Neutrophil (primary cell): ENCODE data around the gene NPR1.
"Not testable (repeated sequence)": the region's sequence is repeated elsewhere in the genome, so short reads cannot be mapped to it uniquely, and the experiment has no call there.

Source experiments
- H3K27ac ChIP-seq: fragments of 200-600 bp; sonication (generic); 2 replicates; pipeline ENCODE4 v1.5.1; 2016; ENCODE audit warnings: mild to moderate bottlenecking, moderate library complexity
- H3K27me3 ChIP-seq: fragments of 200-600 bp; sonication (generic); 2 replicates; pipeline ENCODE4 v1.6.0; 2016; ENCODE audit warnings: mild to moderate bottlenecking
- H3K36me3 ChIP-seq: fragments of 200-600 bp; sonication (generic); 2 replicates; pipeline ENCODE4 v1.5.1; 2017
- H3K4me1 ChIP-seq, 2 experiments: fragments of 200-600 bp in 1 of 2; sonication (generic) in 1 of 2; 1 replicate in 1 of 2; 2 replicates in 1 of 2; pipeline versions ENCODE4 v1.5.1 to v1.6.1; 2013 to 2016; ENCODE audit warnings: low read depth in 1 of 2, low read length in 1 of 2, mild to moderate bottlenecking in 1 of 2, moderate library complexity in 1 of 2; ENCODE audit not compliant: control insufficient read depth in 1 of 2, insufficient read depth in 1 of 2
- H3K4me3 ChIP-seq, 2 experiments: fragments of 200-600 bp in 1 of 2; sonication (generic) in 1 of 2; 1 replicate in 1 of 2; 2 replicates in 1 of 2; pipeline ENCODE4 v1.5.1; 2013 to 2016; ENCODE audit warnings: low read depth in 1 of 2, low read length in 1 of 2, mild to moderate bottlenecking in 1 of 2, moderate library complexity in 1 of 2
- H3K9me3 ChIP-seq: fragments of 200-600 bp; sonication (generic); 2 replicates; pipeline ENCODE4 v1.5.1; 2016
- TF ChIP-seq, protein P1 (sequence below): fragments of 200-600 bp; sonication (generic); IDR thresholded peaks from 2 replicates; pipeline ENCODE4 v1.5.1; 2016; ENCODE audit warnings: antibody characterized with exemption

Gene NPR1

DNA sequence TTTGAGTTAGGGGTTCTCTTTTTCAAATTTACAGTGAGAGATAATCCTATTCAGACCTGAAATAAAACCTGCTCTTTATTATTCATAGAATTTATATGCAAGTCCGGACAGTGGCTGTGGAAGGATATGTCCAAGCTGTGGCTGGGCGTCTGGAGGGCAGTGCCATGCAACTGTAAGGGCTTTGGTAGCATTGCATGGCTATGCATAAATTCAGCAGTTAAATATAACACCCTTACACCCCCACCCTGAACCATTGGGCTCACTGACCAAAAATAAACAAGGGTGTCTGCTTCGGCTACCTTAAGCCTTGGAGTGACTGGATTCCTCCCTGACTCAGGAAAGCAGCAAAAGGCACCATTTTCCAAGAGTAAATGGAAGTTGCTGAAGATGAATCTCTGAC is 39.2 kb upstream of the NPR1 start:
- Histone ChIP-seq H3K4me1 (peaks cover 9% of the 10 kb centered on the region in 2 experiments), H3K4me3 (no peak overlapping the region), H3K9me3 (no peaks in the 10 kb centered on the region), H3K36me3 (peaks cover 82% of the 10 kb centered on the region), H3K27ac (no peak overlapping the region), H3K27me3 (no peaks in the 10 kb centered on the region)
- TF ChIP-seq, protein P1, sequence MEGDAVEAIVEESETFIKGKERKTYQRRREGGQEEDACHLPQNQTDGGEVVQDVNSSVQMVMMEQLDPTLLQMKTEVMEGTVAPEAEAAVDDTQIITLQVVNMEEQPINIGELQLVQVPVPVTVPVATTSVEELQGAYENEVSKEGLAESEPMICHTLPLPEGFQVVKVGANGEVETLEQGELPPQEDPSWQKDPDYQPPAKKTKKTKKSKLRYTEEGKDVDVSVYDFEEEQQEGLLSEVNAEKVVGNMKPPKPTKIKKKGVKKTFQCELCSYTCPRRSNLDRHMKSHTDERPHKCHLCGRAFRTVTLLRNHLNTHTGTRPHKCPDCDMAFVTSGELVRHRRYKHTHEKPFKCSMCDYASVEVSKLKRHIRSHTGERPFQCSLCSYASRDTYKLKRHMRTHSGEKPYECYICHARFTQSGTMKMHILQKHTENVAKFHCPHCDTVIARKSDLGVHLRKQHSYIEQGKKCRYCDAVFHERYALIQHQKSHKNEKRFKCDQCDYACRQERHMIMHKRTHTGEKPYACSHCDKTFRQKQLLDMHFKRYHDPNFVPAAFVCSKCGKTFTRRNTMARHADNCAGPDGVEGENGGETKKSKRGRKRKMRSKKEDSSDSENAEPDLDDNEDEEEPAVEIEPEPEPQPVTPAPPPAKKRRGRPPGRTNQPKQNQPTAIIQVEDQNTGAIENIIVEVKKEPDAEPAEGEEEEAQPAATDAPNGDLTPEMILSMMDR, result no peak

DNA sequence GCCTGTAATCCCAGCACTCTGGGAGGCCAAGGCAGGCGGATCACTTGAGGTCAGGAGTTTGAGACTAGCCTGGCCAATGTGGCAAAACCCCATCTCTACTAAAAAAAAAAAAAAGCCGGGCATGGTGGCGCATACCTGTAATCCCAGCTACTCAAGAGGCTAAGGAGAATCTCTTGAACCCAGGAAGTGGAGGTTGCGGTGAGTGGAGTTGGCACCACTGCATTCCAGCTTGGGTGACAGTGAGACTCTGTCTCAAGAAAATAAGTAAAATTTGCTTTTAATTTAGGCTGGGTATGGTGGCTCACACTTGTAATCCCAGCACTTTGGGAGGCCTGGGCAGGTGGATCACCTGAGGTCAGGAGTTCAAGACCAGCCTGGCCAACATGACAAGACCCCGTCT is 38.3 kb upstream of the NPR1 start:
- not testable (repeated sequence) for H3K27me3 ChIP-seq, H3K4me1 ChIP-seq, H3K9me3 ChIP-seq, H3K27ac ChIP-seq, H3K4me3 ChIP-seq
- peaks cover 92% of the 10 kb centered on the region for H3K36me3 ChIP-seq

DNA sequence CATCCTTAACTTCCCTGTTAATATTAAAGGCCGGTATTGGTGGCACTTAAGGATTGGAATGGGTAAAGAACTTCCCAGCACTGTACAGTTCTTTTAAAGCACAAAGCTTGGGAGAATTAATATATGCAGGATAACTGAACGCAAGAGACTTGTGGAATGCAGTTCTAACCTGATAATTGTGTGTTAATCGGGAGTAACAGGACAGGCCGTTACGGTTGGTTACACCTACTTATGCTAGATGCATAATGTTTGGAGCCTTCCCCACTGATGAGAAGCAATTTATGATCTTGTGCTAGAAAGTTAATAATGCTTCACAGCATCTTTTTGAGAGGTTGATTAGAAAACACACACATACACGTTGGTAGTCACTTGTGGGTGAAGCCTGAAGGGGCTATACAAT is 37.6 kb upstream of the NPR1 start:
- TF ChIP-seq, protein P1, result no peak
- H3K27ac ChIP-seq, result no peak overlapping the region
- peaks cover 98% of the 10 kb centered on the region for H3K36me3 ChIP-seq
- no peak overlapping the region for H3K4me3 ChIP-seq
- H3K27me3 ChIP-seq, result no peaks in the 10 kb centered on the region
- H3K4me1 ChIP-seq, result peaks cover 0 to 1% of the 10 kb centered on the region in 2 experiments
- no peaks in the 10 kb centered on the region for H3K9me3 ChIP-seq

DNA sequence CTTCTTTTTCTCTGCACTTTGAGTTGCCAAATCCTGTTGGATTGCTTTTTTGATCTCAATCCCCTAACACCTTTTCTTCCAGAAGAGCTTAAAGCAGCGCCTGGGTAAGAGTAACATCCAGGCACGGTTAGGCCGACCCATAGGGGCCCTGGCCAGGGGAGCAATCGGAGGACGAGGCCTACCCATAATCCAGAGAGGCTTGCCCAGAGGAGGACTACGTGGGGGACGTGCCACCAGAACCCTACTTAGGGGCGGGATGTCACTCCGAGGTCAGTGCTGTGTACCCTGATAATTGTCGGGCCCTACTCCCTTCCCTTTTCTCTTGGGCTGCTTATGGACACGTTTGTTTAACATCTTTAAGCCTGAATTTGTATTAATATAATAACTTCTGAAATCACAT is 36.3 kb upstream of the NPR1 start:
- Histone ChIP-seq H3K4me3 (no peak overlapping the region), H3K27me3 (no peaks in the 10 kb centered on the region), H3K4me1 (peaks cover 9 to 14% of the 10 kb centered on the region in 2 experiments), H3K36me3 (peaks cover 89% of the 10 kb centered on the region), H3K27ac (no peak overlapping the region), H3K9me3 (no peaks in the 10 kb centered on the region)
- TF ChIP-seq, protein P1, result no peak

DNA sequence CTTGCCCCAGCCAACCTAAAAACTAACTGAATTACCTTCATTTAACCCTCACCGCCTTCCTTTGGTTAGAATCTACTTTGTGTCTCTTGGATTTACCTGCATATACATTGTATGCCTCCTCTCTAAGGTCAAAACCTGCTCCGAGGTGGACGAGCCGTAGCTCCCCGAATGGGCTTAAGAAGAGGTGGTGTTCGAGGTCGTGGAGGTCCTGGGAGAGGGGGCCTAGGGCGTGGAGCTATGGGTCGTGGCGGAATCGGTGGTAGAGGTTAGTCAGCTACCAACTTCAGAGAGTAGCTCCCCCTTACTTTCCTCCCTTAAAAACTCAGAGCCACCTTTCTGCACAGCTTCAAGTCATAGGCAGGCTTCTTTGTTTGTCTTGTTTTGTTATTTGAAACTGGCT is 35.4 kb upstream of the NPR1 start:
- no peak overlapping the region for H3K4me3 ChIP-seq
- H3K9me3 ChIP-seq, result no peaks in the 10 kb centered on the region
- no peaks in the 10 kb centered on the region for H3K27me3 ChIP-seq
- H3K36me3 ChIP-seq, result peaks cover 80% of the 10 kb centered on the region
- H3K4me1 ChIP-seq, result peaks cover 13 to 18% of the 10 kb centered on the region in 2 experiments
- TF ChIP-seq, protein P1, result no peak
- peak overlapping the region; percentile 2 for H3K27ac ChIP-seq

DNA sequence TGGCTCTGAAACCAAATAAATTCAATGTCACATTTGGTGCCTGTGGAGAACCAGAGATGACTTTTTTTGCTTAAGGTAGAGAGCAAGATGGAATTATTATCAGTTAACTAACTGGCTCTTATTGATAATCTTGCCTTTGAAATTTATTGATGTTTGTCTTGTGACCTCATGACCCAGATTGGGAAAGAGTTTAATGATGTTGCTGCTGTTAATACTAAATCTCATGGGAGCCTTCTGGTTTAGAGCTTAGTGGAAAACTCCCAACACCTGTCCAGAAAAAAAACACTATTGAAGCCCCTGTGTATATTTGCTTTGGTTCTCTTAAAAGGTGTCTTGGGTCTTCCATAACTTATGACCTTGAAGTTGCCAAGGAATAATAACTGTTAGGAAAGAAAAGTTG is 34.7 kb upstream of the NPR1 start:
- Histone ChIP-seq H3K4me1 (peaks cover 13 to 18% of the 10 kb centered on the region in 2 experiments), H3K36me3 (peaks cover 73% of the 10 kb centered on the region), H3K9me3 (no peaks in the 10 kb centered on the region), H3K4me3 (no peak overlapping the region), H3K27me3 (no peaks in the 10 kb centered on the region), H3K27ac (peak overlapping the region; percentile 2)
- TF ChIP-seq, protein P1, result no peak
